Measurements from ENCODE around the gene TMEM144.
"Not testable (repeated sequence)": the region's sequence is repeated elsewhere in the genome, so short reads cannot be mapped to it uniquely, and the experiment has no call there.

TMEM144 gene

DNA sequence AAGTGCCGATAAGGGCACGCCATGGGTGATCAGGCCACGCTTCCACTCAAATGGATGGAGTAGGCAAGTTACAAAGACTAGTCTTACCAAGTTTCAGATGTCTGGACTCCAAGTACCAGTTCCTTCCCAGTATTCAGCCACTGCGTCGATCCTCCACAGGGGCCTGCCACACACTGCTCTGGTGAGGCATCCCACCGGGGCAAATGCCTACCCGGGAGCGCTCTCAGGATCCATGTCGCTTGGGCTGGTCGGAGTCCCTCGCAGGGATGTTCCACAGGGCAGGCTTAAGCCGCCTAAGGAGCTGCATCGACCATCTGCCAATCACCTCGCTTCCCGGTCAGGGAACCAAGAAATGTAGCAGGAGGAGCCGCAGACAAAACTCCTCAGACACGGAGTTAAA, 18.1 kb downstream of the TMEM144 start:
- not testable (repeated sequence) for H2BK5ac ChIP-seq (ENCODE audit: low read length); H3K18ac ChIP-seq (ENCODE audit: low read length); H3K23ac ChIP-seq (ENCODE audit: low read depth, low read length, poor library complexity); H2BK15ac ChIP-seq (ENCODE audit: low read length); H4K8ac ChIP-seq (ENCODE audit: low read depth, low read length); H2AFZ ChIP-seq (ENCODE audit: low read length); H4K91ac ChIP-seq (ENCODE audit: low read depth, low read length, poor library complexity); DNase-seq (ENCODE audit: low spot score); H2BK12ac ChIP-seq (ENCODE audit: low read length); H3K14ac ChIP-seq (ENCODE audit: low read length); H2AK5ac ChIP-seq (ENCODE audit: low read depth, low read length); H3K4me1 ChIP-seq (ENCODE audit: control insufficient read depth in 2 of 2, insufficient read depth in 1 of 2, low read depth in 1 of 2, low read length in 2 of 2); H3K4me2 ChIP-seq (ENCODE audit: insufficient read depth, low read length, poor library complexity, severe bottlenecking); H3K36me3 ChIP-seq (replicated peaks in 1 of 2; ENCODE audit: control insufficient read depth in 2 of 2, insufficient read depth in 2 of 2, low read length in 2 of 2); H2BK120ac ChIP-seq (ENCODE audit: low read depth, low read length); H3K27me3 ChIP-seq (ENCODE audit: control insufficient read depth in 3 of 3, insufficient read depth in 3 of 3, low read depth in 1 of 3, low read length in 3 of 3); H3K79me1 ChIP-seq (ENCODE audit: low read depth, low read length); H3K27ac ChIP-seq (replicated peaks; ENCODE audit: low read length); H3K9me3 ChIP-seq (replicated peaks in 1 of 2; ENCODE audit: control insufficient read depth in 2 of 2, insufficient read depth in 1 of 2, low read depth in 1 of 2, low read length in 2 of 2); H3K9ac ChIP-seq (ENCODE audit: low read depth, low read length, poor library complexity); H3K4me3 ChIP-seq (ENCODE audit: low read length in 2 of 2); H3K4ac ChIP-seq (ENCODE audit: low read length)
- no CpG with 5 or more reads among the region's 17 CpGs for WGBS, 2 donors (ENCODE audit: extremely low coverage in 2 of 2, insufficient read length in 2 of 2, insufficient replicate concordance in 1 of 2)

DNA sequence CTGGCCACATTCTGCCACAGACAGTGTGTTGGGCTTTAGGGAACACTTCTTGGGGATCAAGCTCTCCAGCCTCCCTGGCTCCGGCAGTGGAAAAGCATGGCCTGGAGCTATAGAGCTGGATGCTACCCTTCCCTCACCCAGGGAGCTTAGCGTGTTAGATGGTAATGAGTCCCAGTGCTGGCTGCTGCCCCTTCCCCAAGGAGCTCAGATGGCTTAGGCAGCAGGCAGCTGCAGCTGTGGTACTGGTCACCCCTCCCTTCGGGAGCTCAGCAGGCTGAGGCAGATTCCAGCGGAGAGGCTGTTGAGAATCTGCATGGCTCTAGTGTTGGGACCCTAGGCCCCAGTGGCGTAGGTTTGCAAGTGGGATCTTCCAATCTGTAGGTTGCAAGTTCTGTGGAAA, 19.5 kb downstream of the TMEM144 start:
- Histone ChIP-seq H2BK12ac (ENCODE audit: low read length) (no peak overlapping the region), H3K18ac (ENCODE audit: low read length) (peak overlapping the region; percentile 45), H3K4me1 (ENCODE audit: control insufficient read depth in 2 of 2, insufficient read depth in 1 of 2, low read depth in 1 of 2, low read length in 2 of 2) (no peaks in the 10 kb centered on the region), H3K14ac (ENCODE audit: low read length) (no peak overlapping the region), H2AK5ac (ENCODE audit: low read depth, low read length) (no peak overlapping the region), H3K4me2 (ENCODE audit: insufficient read depth, low read length, poor library complexity, severe bottlenecking) (no peak overlapping the region), H2BK5ac (ENCODE audit: low read length) (no peak overlapping the region), H3K23ac (ENCODE audit: low read depth, low read length, poor library complexity) (no peak overlapping the region), H2BK120ac (ENCODE audit: low read depth, low read length) (no peak overlapping the region), H3K27me3 (ENCODE audit: control insufficient read depth in 3 of 3, insufficient read depth in 3 of 3, low read depth in 1 of 3, low read length in 3 of 3) (no peaks in the 10 kb centered on the region), H2BK15ac (ENCODE audit: low read length) (no peak overlapping the region), H3K36me3 (replicated peaks in 1 of 2; ENCODE audit: control insufficient read depth in 2 of 2, insufficient read depth in 2 of 2, low read length in 2 of 2) (peaks cover 0 to 1% of the 10 kb centered on the region in 2 donors), H3K9ac (ENCODE audit: low read depth, low read length, poor library complexity) (peak overlapping the region; percentile 64), H2AFZ (ENCODE audit: low read length) (no peak overlapping the region), H3K79me1 (ENCODE audit: low read depth, low read length) (no peaks in the 10 kb centered on the region), H3K4me3 (ENCODE audit: low read length in 2 of 2) (no peak overlapping the region), H3K27ac (replicated peaks; ENCODE audit: low read length) (no peak overlapping the region), H4K91ac (ENCODE audit: low read depth, low read length, poor library complexity) (no peak overlapping the region), H3K4ac (ENCODE audit: low read length) (no peak overlapping the region), H4K8ac (ENCODE audit: low read depth, low read length) (no peak overlapping the region), H3K9me3 (replicated peaks in 1 of 2; ENCODE audit: control insufficient read depth in 2 of 2, insufficient read depth in 1 of 2, low read depth in 1 of 2, low read length in 2 of 2) (peaks cover 0 to 2% of the 10 kb centered on the region in 2 donors)
- DNase-seq (ENCODE audit: low spot score): no peak
- WGBS, 2 donors (ENCODE audit: extremely low coverage in 2 of 2, insufficient read length in 2 of 2, insufficient replicate concordance in 1 of 2): no CpG with 5 or more reads among the region's 5 CpGs

DNA sequence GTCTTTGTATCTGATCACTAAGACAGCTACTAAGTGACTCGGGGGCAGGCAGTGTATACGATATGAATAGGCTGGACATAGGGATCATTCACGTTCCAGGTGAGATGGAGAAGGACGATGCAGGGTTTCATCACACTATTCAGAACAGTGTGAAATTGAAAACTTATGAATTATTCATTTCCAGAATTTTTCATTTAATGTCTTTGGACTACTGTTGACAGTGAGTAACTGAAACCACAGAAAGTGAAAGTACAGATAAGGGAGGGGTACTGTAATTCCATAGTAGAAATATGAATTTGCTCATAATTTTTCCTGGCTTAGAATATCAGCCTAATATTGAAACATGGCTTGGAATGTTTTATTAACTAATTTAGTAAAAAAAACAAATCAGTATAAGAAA, 24.4 kb downstream of the TMEM144 start:
- no peak for DNase-seq (ENCODE audit: low spot score)
- no peak overlapping the region for H3K4me3 ChIP-seq (ENCODE audit: low read length in 2 of 2)
- no peak overlapping the region for H2AK5ac ChIP-seq (ENCODE audit: low read depth, low read length)

GRCh38 chr4:158236304-158237030, 26.2 kb downstream of the TMEM144 start:
- Histone ChIP-seq H2BK15ac (ENCODE audit: low read length) (no peak overlapping the region), H2BK5ac (ENCODE audit: low read length) (no peak overlapping the region), H3K18ac (ENCODE audit: low read length) (no peak overlapping the region), H4K8ac (ENCODE audit: low read depth, low read length) (no peak overlapping the region), H2BK120ac (ENCODE audit: low read depth, low read length) (no peak overlapping the region), H3K9me3 (replicated peaks in 1 of 2; ENCODE audit: control insufficient read depth in 2 of 2, insufficient read depth in 1 of 2, low read depth in 1 of 2, low read length in 2 of 2) (peaks cover 0 to 2% of the 10 kb centered on the region in 2 donors), H3K4me1 (ENCODE audit: control insufficient read depth in 2 of 2, insufficient read depth in 1 of 2, low read depth in 1 of 2, low read length in 2 of 2) (no peaks in the 10 kb centered on the region), H3K27me3 (ENCODE audit: control insufficient read depth in 3 of 3, insufficient read depth in 3 of 3, low read depth in 1 of 3, low read length in 3 of 3) (no peaks in the 10 kb centered on the region), H3K23ac (ENCODE audit: low read depth, low read length, poor library complexity) (no peak overlapping the region), H3K36me3 (replicated peaks in 1 of 2; ENCODE audit: control insufficient read depth in 2 of 2, insufficient read depth in 2 of 2, low read length in 2 of 2) (peaks cover 0 to 1% of the 10 kb centered on the region in 2 donors), H2AFZ (ENCODE audit: low read length) (no peak overlapping the region), H2AK5ac (ENCODE audit: low read depth, low read length) (no peak overlapping the region), H3K9ac (ENCODE audit: low read depth, low read length, poor library complexity) (no peak overlapping the region), H3K79me1 (ENCODE audit: low read depth, low read length) (no peaks in the 10 kb centered on the region), H3K14ac (ENCODE audit: low read length) (no peak overlapping the region), H3K27ac (replicated peaks; ENCODE audit: low read length) (no peak overlapping the region), H2BK12ac (ENCODE audit: low read length) (no peak overlapping the region), H3K4me2 (ENCODE audit: insufficient read depth, low read length, poor library complexity, severe bottlenecking) (no peak overlapping the region), H3K4ac (ENCODE audit: low read length) (no peak overlapping the region), H4K91ac (ENCODE audit: low read depth, low read length, poor library complexity) (no peak overlapping the region), H3K4me3 (ENCODE audit: low read length in 2 of 2) (no peak overlapping the region)
- no peak for DNase-seq (ENCODE audit: low spot score)
- WGBS, 2 donors (ENCODE audit: extremely low coverage in 2 of 2, insufficient read length in 2 of 2, insufficient replicate concordance in 1 of 2): no CpG with 5 or more reads among the region's 9 CpGs

More for the DNA sequence above, 24.4 kb downstream of the TMEM144 start:
- Histone ChIP-seq H2BK12ac (ENCODE audit: low read length) (no peak overlapping the region), H3K23ac (ENCODE audit: low read depth, low read length, poor library complexity) (no peak overlapping the region), H2BK120ac (ENCODE audit: low read depth, low read length) (no peak overlapping the region), H2AFZ (ENCODE audit: low read length) (no peak overlapping the region), H3K4me1 (ENCODE audit: control insufficient read depth in 2 of 2, insufficient read depth in 1 of 2, low read depth in 1 of 2, low read length in 2 of 2) (no peaks in the 10 kb centered on the region), H3K4ac (ENCODE audit: low read length) (no peak overlapping the region), H3K14ac (ENCODE audit: low read length) (no peak overlapping the region), H3K36me3 (replicated peaks in 1 of 2; ENCODE audit: control insufficient read depth in 2 of 2, insufficient read depth in 2 of 2, low read length in 2 of 2) (peaks cover 0 to 1% of the 10 kb centered on the region in 2 donors), H4K91ac (ENCODE audit: low read depth, low read length, poor library complexity) (no peak overlapping the region), H4K8ac (ENCODE audit: low read depth, low read length) (no peak overlapping the region), H3K27me3 (ENCODE audit: control insufficient read depth in 3 of 3, insufficient read depth in 3 of 3, low read depth in 1 of 3, low read length in 3 of 3) (no peaks in the 10 kb centered on the region), H3K9me3 (replicated peaks in 1 of 2; ENCODE audit: control insufficient read depth in 2 of 2, insufficient read depth in 1 of 2, low read depth in 1 of 2, low read length in 2 of 2) (peaks cover 0 to 2% of the 10 kb centered on the region in 2 donors), H3K9ac (ENCODE audit: low read depth, low read length, poor library complexity) (no peak overlapping the region), H3K4me2 (ENCODE audit: insufficient read depth, low read length, poor library complexity, severe bottlenecking) (no peak overlapping the region), H2BK5ac (ENCODE audit: low read length) (no peak overlapping the region), H3K79me1 (ENCODE audit: low read depth, low read length) (no peaks in the 10 kb centered on the region), H2BK15ac (ENCODE audit: low read length) (no peak overlapping the region), H3K18ac (ENCODE audit: low read length) (no peak overlapping the region), H3K27ac (replicated peaks; ENCODE audit: low read length) (no peak overlapping the region)
- WGBS, 2 donors (ENCODE audit: extremely low coverage in 2 of 2, insufficient read length in 2 of 2, insufficient replicate concordance in 1 of 2): no CpG with 5 or more reads among the region's 4 CpGs

Measured in neuronal stem cell (in vitro differentiated cells).